AG09319 (cell line): ENCODE measurements around the gene GZMM.

ENCODE experiments used
- DNase-seq: peaks from one replicate; pipeline ENCODE4 v3.0.0-alpha.2; 2010; ENCODE audit warnings: low read depth; ENCODE audit errors: extremely low read depth
- TF ChIP-seq, protein P1 (sequence below): IDR thresholded peaks from 2 replicates; pipeline ENCODE4 v1.5.1; 2011; ENCODE audit warnings: low read depth, mild to moderate bottlenecking, inconsistent platforms, low read length, moderate library complexity

The GZMM gene

DNA sequence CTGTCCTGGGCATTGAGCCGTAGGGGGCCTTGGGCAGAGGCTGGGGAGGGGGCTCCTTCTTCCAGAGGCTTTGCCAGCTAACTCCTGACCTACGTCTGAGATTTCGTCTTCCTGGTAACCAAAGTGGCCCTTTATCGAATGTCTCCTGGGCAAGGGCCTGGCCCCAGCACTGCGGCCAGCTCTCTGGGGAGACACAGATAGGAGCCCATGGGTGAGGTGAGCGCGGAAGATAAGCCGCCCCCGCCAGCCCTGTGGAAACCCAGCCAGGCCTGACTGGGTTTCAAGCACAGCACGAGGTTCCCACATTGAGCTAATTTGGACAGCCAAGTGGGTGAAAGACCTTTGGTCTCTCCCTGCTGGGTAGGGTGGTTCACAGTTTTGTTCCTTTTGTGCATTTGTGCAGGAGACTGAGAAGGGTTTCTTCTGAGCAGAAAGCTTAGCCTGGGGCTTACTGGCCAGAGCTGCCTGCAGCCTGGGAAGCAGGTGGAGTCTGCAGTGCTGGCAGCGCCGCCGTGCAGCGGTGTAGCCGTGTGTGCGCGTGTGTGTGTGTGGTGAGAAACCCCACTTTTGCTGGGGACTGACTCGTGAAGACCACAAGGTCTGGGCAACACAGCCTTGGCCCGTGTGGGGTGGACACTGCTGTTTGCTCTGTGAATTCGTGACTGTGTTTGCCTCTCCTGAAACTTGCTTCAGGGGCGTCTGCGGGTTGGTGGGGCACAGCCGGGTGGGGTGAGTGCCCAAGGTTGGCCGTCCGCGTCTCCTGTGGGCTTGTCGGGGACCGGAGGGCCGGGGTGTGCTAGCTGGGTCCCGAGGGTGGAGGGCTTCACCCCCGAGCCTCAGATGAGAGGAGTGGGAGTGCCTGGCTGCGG, 31.0 kb downstream of the GZMM start:
- TF ChIP-seq, protein P1, sequence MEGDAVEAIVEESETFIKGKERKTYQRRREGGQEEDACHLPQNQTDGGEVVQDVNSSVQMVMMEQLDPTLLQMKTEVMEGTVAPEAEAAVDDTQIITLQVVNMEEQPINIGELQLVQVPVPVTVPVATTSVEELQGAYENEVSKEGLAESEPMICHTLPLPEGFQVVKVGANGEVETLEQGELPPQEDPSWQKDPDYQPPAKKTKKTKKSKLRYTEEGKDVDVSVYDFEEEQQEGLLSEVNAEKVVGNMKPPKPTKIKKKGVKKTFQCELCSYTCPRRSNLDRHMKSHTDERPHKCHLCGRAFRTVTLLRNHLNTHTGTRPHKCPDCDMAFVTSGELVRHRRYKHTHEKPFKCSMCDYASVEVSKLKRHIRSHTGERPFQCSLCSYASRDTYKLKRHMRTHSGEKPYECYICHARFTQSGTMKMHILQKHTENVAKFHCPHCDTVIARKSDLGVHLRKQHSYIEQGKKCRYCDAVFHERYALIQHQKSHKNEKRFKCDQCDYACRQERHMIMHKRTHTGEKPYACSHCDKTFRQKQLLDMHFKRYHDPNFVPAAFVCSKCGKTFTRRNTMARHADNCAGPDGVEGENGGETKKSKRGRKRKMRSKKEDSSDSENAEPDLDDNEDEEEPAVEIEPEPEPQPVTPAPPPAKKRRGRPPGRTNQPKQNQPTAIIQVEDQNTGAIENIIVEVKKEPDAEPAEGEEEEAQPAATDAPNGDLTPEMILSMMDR: no peak
- DNase-seq: no peak

DNA sequence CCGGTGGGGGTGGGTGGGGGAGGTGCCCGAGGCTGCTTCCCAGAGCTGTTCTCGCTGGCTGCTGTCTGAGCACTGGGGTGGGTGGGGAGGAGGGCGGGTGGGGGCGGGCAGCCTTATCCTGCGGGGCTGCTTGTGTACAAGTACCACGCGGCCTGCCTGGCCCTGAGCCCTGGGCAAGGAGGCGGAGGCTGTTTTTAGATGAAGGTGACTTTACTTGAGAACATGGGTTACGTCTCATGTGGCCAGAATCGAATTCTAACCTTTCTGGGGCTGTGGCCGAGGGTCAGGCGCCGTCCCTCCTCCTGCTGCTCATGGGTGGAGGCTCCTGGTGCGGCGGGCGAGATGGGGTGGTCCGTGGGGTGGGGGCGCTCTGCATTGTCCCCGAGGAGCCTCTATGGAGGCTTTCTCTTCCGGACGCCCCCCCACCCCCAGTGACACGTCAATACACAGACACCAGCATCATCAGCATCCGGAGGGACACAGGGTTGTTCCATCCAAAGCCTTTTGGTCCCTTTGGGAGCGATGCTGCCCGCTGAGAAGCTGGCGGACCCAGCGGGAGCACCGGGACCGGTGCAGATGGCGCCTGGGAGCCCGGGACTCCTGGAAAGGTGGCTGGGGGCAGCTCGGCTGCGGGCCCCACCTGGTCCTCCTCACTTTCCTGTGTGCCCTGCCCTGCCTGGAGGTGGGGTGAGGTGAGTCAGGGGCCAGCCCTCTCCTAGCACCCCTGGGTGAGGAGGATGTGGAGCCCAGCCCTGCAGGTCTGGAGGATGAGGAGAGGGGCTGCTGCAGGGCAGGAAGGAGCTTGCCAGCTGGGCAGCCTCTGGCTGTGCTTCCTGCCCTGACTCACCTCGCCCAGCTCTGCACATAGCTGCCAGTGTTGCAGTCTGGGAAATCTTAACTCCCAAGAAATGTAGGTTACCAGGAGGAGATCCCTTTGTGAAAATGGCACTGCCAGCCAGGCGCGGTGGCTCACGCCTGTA, 32.0 kb downstream of the GZMM start:
- TF ChIP-seq, protein P1: no peak
- DNase-seq: no peak

DNA sequence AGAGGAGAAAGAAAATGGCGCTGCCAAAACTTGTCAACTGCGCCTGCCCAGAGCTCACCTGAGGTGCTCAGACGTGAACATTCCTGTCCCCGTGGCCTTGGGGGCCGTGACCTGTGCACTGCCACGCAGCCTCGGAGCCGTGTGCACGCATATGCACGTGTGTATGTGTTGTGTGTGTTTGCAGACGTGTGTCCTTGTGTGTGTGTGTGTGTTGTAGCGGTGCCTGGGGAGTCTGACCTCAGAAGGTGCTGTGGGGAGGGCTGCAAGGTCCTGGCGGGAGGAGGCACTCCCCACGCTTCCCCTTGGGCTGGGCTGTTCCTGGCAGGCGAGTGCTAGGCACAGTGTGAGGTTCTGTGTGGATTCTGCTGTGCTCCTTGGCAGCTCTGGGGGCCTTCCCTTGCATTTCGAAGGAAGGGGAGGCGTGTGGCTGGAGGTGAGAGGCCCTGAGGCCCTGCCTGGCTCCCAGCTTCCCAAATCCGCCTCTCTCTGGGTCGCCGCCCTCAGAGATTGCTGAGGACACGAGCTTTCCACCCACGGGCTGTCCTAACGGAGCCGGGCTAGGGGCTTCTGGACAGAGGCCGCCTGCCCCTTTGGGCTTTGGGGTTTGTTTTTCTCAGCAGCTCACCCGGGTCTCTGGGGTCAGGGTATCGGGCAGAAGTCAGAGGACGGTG, 33.0 kb downstream of the GZMM start:
- no peak for DNase-seq
- TF ChIP-seq, protein P1: no peak

DNA sequence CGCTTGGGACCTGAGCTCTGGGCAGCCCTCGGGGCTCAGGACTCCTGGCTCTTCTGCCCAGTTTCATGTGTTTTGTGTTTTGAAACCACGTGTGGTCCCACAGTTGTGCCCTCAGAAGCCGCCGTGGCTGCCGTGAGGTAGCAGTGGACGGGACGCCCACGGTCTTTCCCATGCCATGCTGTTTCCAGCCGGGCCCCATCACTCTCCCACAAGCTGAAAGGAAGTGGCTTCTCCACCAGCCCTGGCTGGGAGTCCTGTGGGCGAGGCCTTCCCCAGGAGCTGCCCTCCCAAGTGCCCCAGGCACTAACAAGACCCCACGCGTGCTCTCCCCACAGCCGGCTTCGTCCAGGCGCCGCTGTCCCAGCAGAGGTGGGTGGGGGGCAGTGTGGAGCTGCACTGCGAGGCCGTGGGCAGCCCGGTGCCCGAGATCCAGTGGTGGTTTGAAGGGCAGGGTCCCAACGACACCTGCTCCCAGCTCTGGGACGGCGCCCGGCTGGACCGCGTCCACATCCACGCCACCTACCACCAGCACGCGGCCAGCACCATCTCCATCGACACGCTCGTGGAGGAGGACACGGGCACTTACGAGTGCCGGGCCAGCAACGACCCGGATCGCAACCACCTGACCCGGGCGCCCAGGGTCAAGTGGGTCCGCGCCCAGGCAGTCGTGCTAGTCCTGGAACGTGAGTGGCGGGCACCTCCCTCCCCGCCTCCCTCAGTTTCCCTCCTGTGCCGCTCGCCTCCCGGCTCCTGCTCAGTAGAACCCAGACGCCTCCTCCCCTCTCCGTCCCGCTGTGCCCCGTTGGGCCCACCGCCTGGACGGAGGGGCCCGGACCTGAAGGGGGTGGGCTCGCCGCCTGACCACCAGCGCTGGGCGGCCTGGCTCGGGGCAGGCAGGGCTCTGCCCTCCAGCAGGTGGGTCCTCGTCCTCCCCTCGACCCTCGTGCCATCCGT, 33.9 kb downstream of the GZMM start:
- TF ChIP-seq, protein P1: no peak
- no peak for DNase-seq

DNA sequence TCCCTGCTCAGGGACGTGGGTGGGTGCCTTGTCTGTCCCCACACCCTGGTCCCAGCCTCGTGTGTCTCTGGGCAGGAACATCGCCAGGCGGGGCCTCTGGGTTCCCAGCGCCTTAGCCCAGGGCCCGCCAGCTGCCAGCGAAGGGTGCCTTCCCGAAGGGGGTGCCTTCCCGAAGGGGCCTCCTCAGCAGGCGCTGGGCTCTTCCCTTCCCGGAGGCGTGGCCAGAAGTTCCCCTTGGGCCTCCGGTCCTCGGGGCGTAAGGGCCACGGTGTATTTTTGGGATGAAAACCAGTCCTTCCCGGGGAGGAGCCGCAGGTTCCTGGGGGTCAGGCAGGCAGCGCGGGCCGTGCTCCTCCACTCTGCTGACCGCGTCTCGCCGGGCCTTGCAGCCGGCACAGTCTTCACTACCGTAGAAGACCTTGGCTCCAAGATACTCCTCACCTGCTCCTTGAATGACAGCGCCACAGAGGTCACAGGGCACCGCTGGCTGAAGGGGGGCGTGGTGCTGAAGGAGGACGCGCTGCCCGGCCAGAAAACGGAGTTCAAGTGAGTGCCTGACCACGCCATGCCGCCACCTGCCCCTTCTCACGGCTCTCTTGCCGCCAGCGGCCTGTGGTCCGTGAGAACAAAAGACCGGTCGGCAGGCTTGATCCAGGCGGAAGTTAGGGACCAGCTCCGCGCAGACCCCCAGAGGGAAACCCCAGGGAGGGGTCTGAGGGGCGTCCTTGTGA, 35.4 kb downstream of the GZMM start:
- TF ChIP-seq, protein P1: no peak
- no peak for DNase-seq

DNA sequence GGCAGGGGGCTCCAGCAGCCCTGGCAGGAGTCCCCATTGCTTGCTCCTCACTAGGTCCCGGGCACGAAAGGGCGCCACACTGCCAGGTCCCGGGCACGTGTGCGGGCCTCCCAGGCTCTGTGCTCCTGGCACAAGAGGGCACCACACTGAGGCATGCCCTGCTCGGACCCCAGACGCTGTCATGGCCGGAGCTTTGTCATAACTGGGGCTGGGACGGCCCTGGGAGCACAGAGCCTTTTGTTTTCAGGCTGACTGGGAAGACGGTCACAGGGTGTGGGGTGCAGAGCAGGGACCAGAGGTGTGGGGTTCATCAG, 35.9 kb downstream of the GZMM start:
- TF ChIP-seq, protein P1: no peak
- no peak for DNase-seq
